Measurements from ENCODE around the gene DKK2.

Gene DKK2

GRCh38 chr4:107071108-107071507 lies 35.0 kb upstream of the DKK2 start:
- no peak for DNase-seq (ENCODE audit: low read depth in 1 of 2, low spot score in 1 of 2)
- no peak for TF ChIP-seq SPI1 (IDR thresholded peaks at IDR 0.05; ENCODE audit: borderline replicate concordance, low read depth)
- TF ChIP-seq REST (IDR thresholded peaks at IDR 0.05; ENCODE audit: insufficient replicate concordance, low read depth) = no peak
- no peak for TF ChIP-seq GABPA (IDR thresholded peaks at IDR 0.05; ENCODE audit: low read depth)
- TF ChIP-seq POLR2AphosphoS5 (IDR thresholded peaks at IDR 0.05; ENCODE audit: low read depth) = no peak
- no peak for TF ChIP-seq CTCF (IDR thresholded peaks at IDR 0.05; ENCODE audit: insufficient read depth, low read length)
- Histone ChIP-seq H3K4me3 (replicated peaks; ENCODE audit: insufficient read depth, low read length) (no peak overlapping the region), H3K27ac (replicated peaks) (no peak overlapping the region), H3K27me3 (ENCODE audit: insufficient read depth, poor library complexity, severe bottlenecking) (no peaks in the 10 kb centered on the region)

GRCh38 chr4:107069049-107069448 lies 32.9 kb upstream of the DKK2 start:
- TF ChIP-seq CTCF (IDR thresholded peaks at IDR 0.05; ENCODE audit: insufficient read depth, low read length) (no peak), GABPA (IDR thresholded peaks at IDR 0.05; ENCODE audit: low read depth) (no peak), SPI1 (IDR thresholded peaks at IDR 0.05; ENCODE audit: borderline replicate concordance, low read depth) (no peak), REST (IDR thresholded peaks at IDR 0.05; ENCODE audit: insufficient replicate concordance, low read depth) (no peak), POLR2AphosphoS5 (IDR thresholded peaks at IDR 0.05; ENCODE audit: low read depth) (no peak)
- Histone ChIP-seq H3K4me3 (replicated peaks; ENCODE audit: insufficient read depth, low read length) (no peak overlapping the region), H3K27me3 (ENCODE audit: insufficient read depth, poor library complexity, severe bottlenecking) (no peaks in the 10 kb centered on the region), H3K27ac (replicated peaks) (no peak overlapping the region)
- DNase-seq (ENCODE audit: low read depth in 1 of 2, low spot score in 1 of 2) = no peak

GRCh38 chr4:107068116-107068515 lies 32.0 kb upstream of the DKK2 start:
- H3K27me3 ChIP-seq (ENCODE audit: insufficient read depth, poor library complexity, severe bottlenecking) = no peaks in the 10 kb centered on the region
- H3K27ac ChIP-seq (replicated peaks) = no peak overlapping the region
- TF ChIP-seq REST (IDR thresholded peaks at IDR 0.05; ENCODE audit: insufficient replicate concordance, low read depth) (no peak), POLR2AphosphoS5 (IDR thresholded peaks at IDR 0.05; ENCODE audit: low read depth) (no peak), CTCF (IDR thresholded peaks at IDR 0.05; ENCODE audit: insufficient read depth, low read length) (no peak), SPI1 (IDR thresholded peaks at IDR 0.05; ENCODE audit: borderline replicate concordance, low read depth) (no peak), GABPA (IDR thresholded peaks at IDR 0.05; ENCODE audit: low read depth) (no peak)
- no peak overlapping the region for H3K4me3 ChIP-seq (replicated peaks; ENCODE audit: insufficient read depth, low read length)
- DNase-seq (ENCODE audit: low read depth in 1 of 2, low spot score in 1 of 2) = no peak
